Endodermal cell (in vitro differentiated cells): ENCODE measurements around the gene MKRN2. TPM values are rescaled to one million over a fixed set of nuclear protein-coding genes. Genes with fewer than 3 reads are reported as not detected.

Experiments used
- DNase-seq: peaks from one replicate; pipeline ENCODE4 v3.0.0-alpha.2; 2017
- H3K27ac ChIP-seq: 2 replicates; pipeline ENCODE4 v1.5.1; 2013; ENCODE audit warnings: mild to moderate bottlenecking, low read depth, low read length, moderate library complexity
- H3K27me3 ChIP-seq: 2 replicates; pipeline ENCODE4 v1.6.1; 2013; ENCODE audit warnings: mild to moderate bottlenecking, low read length, moderate library complexity; ENCODE audit not compliant: insufficient read depth, control insufficient read depth, poor library complexity, severe bottlenecking
- H3K36me3 ChIP-seq: 2 replicates; pipeline ENCODE4 v1.7.0; 2013; ENCODE audit warnings: mild to moderate bottlenecking, low read length, moderate library complexity; ENCODE audit not compliant: control insufficient read depth, insufficient read depth
- H3K4me1 ChIP-seq: one replicate; pipeline ENCODE4 v1.7.0; 2013; ENCODE audit warnings: low read length; ENCODE audit not compliant: control insufficient read depth, insufficient read depth
- H3K4me3 ChIP-seq: 2 replicates; pipeline ENCODE4 v1.5.1; 2013; ENCODE audit warnings: mild to moderate bottlenecking, low read length, moderate library complexity
- H3K9ac ChIP-seq: 2 replicates; pipeline ENCODE4 v1.6.1; 2013; ENCODE audit warnings: mild to moderate bottlenecking, low read length, moderate library complexity; ENCODE audit not compliant: poor library complexity, severe bottlenecking; ENCODE audit errors: extremely low read depth
- H3K9me3 ChIP-seq: 2 replicates; pipeline ENCODE4 v1.6.1; 2013; ENCODE audit warnings: mild to moderate bottlenecking, low read length, moderate library complexity; ENCODE audit not compliant: control insufficient read depth
- H3K27ac Mint-ChIP-seq: 2 replicates; pipeline ENCODE4 v1.8.0; 2020; ENCODE audit warnings: mixed read lengths
- H3K27me3 Mint-ChIP-seq: 2 replicates; pipeline ENCODE4 v1.8.0; 2021; ENCODE audit warnings: mild to moderate bottlenecking, mixed read lengths; ENCODE audit not compliant: insufficient read depth
- H3K36me3 Mint-ChIP-seq: 2 replicates; pipeline ENCODE4 v1.8.0; 2020; ENCODE audit warnings: low read depth, mixed read lengths
- H3K4me1 Mint-ChIP-seq: 2 replicates; pipeline ENCODE4 v1.8.0; 2020; ENCODE audit warnings: mixed read lengths
- H3K4me3 Mint-ChIP-seq: 2 replicates; pipeline ENCODE4 v1.8.0; 2020; ENCODE audit warnings: mild to moderate bottlenecking, moderate library complexity, mixed read lengths
- H3K9me3 Mint-ChIP-seq: 2 replicates; pipeline ENCODE4 v1.8.0; 2020; ENCODE audit warnings: mild to moderate bottlenecking, mixed read lengths
- CTCF ChIP-seq: fragments of 200-600 bp; sonication (generic); conservative IDR thresholded peaks from 2 replicates; pipeline ENCODE4 v1.5.0; 2021; ENCODE audit warnings: antibody characterized with exemption, mild to moderate bottlenecking
- WGBS, 2 experiments: methylation state at CpG; one replicate each; pipeline versions ENCODE4 v1.1.5 to v1.1.7; 2013; ENCODE audit warnings: missing lambda C conversion rate in 2 of 2, mixed read lengths in 1 of 2; ENCODE audit not compliant: insufficient coverage in 1 of 2, insufficient read length in 1 of 2; 5-methylcytosine and 5-hydroxymethylcytosine counted together
- long read RNA-seq, 4 experiments: library from polyadenylated mRNA in 2 of 4; library from RNA in 1 of 4; library from capped mRNA in 1 of 4; stranded (forward) in 3 of 4; unstranded in 1 of 4; transcript quantifications; one replicate each; pipeline ENCODE4 v2.0.0, GENCODE V29; 2020 to 2021; ENCODE audit warnings: inconsistent platforms in 1 of 4
- polyA plus RNA-seq, 2 experiments: library from polyadenylated mRNA; stranded (reverse); fragments of 50-300 nt; gene quantifications; one replicate each; pipeline ENCODE4 v1.2.3, GENCODE V29; 2013
- total RNA-seq, 2 donors: library from RNA; stranded (reverse); fragmentation: NEBNext Ultra II Directional in 1 of 2; extraction: Animal tissue kit (Norgen Biotek cat#: 25700) in 1 of 2; gene quantifications; 2 replicates in 1 of 2; 3 replicates in 1 of 2; pipeline ENCODE4 v1.2.1, GENCODE V29; 2021

MKRN2 gene
- total RNA-seq = 10 to 100 TPM; 18.8 to 23.3 TPM
- polyA plus RNA-seq (2013, experiment 1 of 2) = 36.3 TPM
- polyA plus RNA-seq (2013, experiment 2 of 2) = 32.6 TPM
- long read RNA-seq, experiment 1, partial matches to known transcripts = 2 of 11 reads
- long read RNA-seq, experiment 1, other reads (novel, unspliced or antisense) = 7 of 11 reads
- long read RNA-seq, experiment 2, transcript MKRN2-201 (8 exons, 2,848 nt) = major isoform, 53 of 59 reads
- long read RNA-seq, experiment 2, partial matches to known transcripts = 1 of 59 reads
- long read RNA-seq, experiment 2, other reads (novel, unspliced or antisense) = 3 of 59 reads
- long read RNA-seq, experiment 3, transcript MKRN2-201 (8 exons, 2,848 nt) = major isoform, 122 of 146 reads
- long read RNA-seq, experiment 3, partial matches to known transcripts = 6 of 146 reads
- long read RNA-seq, experiment 3, other reads (novel, unspliced or antisense) = 15 of 146 reads
- long read RNA-seq, experiment 4, transcript MKRN2-201 (8 exons, 2,848 nt) = major isoform, 22 of 27 reads
- long read RNA-seq, experiment 4, partial matches to known transcripts = 3 of 27 reads
- long read RNA-seq, experiment 4, other reads (novel, unspliced or antisense) = 1 of 27 reads

- Histone ChIP-seq H3K9me3 (no peaks in the 10 kb centered on the region), H3K4me1 (peaks cover 9% of the 10 kb centered on the region), H3K4me3 (peak within 1 kb of the TSS; percentile 96), H3K36me3 (no peaks in the 10 kb centered on the region), H3K27me3 (no peaks in the 10 kb centered on the region), H3K27ac (peak within 1 kb of the TSS; percentile 91), H3K9ac (peak within 1 kb of the TSS; percentile 90)
- DNase-seq = peak; percentile 96
- Mint-ChIP-seq H3K36me3 (no peaks in the 10 kb centered on the region), H3K4me1 (peaks cover 27% of the 10 kb centered on the region), H3K4me3 (peak within 1 kb of the TSS; percentile 77), H3K27me3 (peaks cover 5% of the 10 kb centered on the region), H3K9me3 (no peaks in the 10 kb centered on the region), H3K27ac (peak within 1 kb of the TSS; percentile 95)
- WGBS, 2 experiments = 0 to 2% methylated on average over 19 to 77 of the region's 77 CpGs
- TF ChIP-seq CTCF = no peak
Measured at GRCh38 chr3:12556690-12557472, at the start of gene MKRN2. TSS of gene MKRN2 (plus strand) at chr3:12557087. CDS start at chr3:12557151, 64 bp downstream.

GRCh38 chr3:12507591-12508281, 49.2 kb upstream of the MKRN2 start:
- Mint-ChIP-seq H3K27me3 (no peaks in the 10 kb centered on the region), H3K36me3 (peaks cover 40% of the 10 kb centered on the region), H3K27ac (no peak overlapping the region), H3K4me1 (peaks cover 9% of the 10 kb centered on the region), H3K9me3 (no peaks in the 10 kb centered on the region), H3K4me3 (no peak overlapping the region)
- Histone ChIP-seq H3K4me1 (peaks cover 4% of the 10 kb centered on the region), H3K9ac (no peak overlapping the region), H3K27ac (peak overlapping the region; percentile 36), H3K36me3 (peaks cover 14% of the 10 kb centered on the region), H3K4me3 (no peak overlapping the region), H3K9me3 (no peaks in the 10 kb centered on the region), H3K27me3 (no peaks in the 10 kb centered on the region)
- no peak for TF ChIP-seq CTCF
- WGBS, 2 experiments = 86 to 93% methylated on average over 6 to 8 of the region's 8 CpGs
- DNase-seq = peak; percentile 52

GRCh38 chr3:12508291-12508700, 48.6 kb upstream of the MKRN2 start:
- 63 to 74% methylated on average over 5 of the region's 5 CpGs for WGBS, 2 experiments
- Histone ChIP-seq H3K4me3 (no peak overlapping the region), H3K27ac (peak overlapping the region; percentile 36), H3K36me3 (peaks cover 14% of the 10 kb centered on the region), H3K9ac (no peak overlapping the region), H3K9me3 (no peaks in the 10 kb centered on the region), H3K4me1 (peaks cover 4% of the 10 kb centered on the region), H3K27me3 (no peaks in the 10 kb centered on the region)
- Mint-ChIP-seq H3K27me3 (no peaks in the 10 kb centered on the region), H3K9me3 (no peaks in the 10 kb centered on the region), H3K27ac (no peak overlapping the region), H3K4me1 (peaks cover 9% of the 10 kb centered on the region), H3K36me3 (peaks cover 37% of the 10 kb centered on the region), H3K4me3 (no peak overlapping the region)
- peak; percentile 81 for DNase-seq
- TF ChIP-seq CTCF = no peak
